Measurements from ENCODE around the gene DRC7.
"Not testable (repeated sequence)": the region's sequence is repeated elsewhere in the genome, so short reads cannot be mapped to it uniquely, and the experiment has no call there.

DRC7 gene

DNA sequence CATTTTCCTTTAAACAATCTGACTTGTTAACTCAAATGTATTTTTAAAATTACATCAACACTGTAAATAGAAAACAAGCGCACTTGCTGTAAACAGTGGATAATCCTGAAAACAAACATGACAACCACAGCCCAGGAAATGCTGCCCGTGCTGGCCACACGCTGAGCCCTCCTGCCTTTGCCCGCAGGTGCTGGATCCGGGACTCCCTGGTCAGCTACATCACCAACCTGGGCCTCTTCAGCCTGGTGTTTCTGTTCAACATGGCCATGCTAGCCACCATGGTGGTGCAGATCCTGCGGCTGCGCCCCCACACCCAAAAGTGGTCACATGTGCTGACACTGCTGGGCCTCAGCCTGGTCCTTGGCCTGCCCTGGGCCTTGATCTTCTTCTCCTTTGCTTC is 33.1 kb upstream of the DRC7 start:
- DNase-seq = no peak

GRCh38 chr16:57661936-57662906 is 32.4 kb upstream of the DRC7 start:
- no peak for DNase-seq

DNA sequence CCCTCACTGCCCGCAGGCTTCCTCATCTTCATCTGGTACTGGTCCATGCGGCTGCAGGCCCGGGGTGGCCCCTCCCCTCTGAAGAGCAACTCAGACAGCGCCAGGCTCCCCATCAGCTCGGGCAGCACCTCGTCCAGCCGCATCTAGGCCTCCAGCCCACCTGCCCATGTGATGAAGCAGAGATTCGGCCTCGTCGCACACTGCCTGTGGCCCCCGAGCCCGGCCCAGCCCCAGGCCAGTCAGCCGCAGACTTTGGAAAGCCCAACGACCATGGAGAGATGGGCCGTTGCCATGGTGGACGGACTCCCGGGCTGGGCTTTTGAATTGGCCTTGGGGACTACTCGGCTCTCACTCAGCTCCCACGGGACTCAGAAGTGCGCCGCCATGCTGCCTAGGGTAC is 31.2 kb upstream of the DRC7 start:
- no peak for DNase-seq

GRCh38 chr16:57663917-57664661 is 30.5 kb upstream of the DRC7 start:
- no peak for DNase-seq

- no peak for DNase-seq
These were observed 30.0 kb upstream of the DRC7 start for GRCh38 chr16:57664662-57665025.

GRCh38 chr16:57665541-57665940 is 29.1 kb upstream of the DRC7 start:
- DNase-seq = no peak

DNA sequence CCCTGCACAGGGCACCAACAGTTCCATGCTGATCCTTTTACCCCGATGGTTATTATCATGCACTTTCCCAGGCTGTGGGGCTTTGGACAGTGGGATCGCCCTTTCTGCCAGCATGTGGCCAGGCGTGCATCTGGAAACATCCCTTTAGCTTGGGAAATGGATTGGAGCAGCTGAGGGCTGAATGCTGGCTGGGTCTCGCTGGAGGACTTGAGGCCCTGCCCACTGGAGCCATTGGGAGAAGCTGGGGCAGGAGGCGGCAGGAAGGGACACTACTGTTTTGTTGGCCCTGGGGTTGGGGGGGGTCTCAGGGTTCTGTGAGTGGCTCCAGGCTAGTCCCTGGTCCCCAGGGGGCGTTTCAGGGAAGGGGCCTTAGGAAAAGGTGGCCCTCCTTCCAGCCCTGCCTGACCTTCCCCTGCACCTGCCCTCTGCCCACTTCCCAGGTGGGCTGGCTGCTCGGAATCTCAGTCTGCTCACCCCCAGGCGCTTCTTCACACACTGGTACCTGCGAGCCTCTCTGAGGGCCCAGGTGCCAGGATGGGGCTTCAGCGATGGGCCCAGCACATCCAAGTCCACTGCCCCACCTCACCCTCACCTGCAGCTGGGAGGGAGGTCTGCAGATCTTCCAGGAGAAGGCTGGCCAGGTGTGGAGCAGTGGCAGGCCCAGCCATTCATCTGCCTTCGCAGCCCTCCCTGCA is 28.1 kb upstream of the DRC7 start:
- no peak for DNase-seq

GRCh38 chr16:57667048-57667525 is 27.5 kb upstream of the DRC7 start:
- no peak for DNase-seq

GRCh38 chr16:57667526-57668262 is 26.9 kb upstream of the DRC7 start:
- DNase-seq = no peak

- DNase-seq = no peak
These were observed 26.4 kb upstream of the DRC7 start, which contains the start of gene ADGRG3 for GRCh38 chr16:57668263-57668571. ADGRG3 (plus strand) TSS chr16:57668306; CDS start chr16:57668348, 42 bp downstream.

GRCh38 chr16:57668630-57669475 is 25.8 kb upstream of the DRC7 start:
- DNase-seq = no peak

DNA sequence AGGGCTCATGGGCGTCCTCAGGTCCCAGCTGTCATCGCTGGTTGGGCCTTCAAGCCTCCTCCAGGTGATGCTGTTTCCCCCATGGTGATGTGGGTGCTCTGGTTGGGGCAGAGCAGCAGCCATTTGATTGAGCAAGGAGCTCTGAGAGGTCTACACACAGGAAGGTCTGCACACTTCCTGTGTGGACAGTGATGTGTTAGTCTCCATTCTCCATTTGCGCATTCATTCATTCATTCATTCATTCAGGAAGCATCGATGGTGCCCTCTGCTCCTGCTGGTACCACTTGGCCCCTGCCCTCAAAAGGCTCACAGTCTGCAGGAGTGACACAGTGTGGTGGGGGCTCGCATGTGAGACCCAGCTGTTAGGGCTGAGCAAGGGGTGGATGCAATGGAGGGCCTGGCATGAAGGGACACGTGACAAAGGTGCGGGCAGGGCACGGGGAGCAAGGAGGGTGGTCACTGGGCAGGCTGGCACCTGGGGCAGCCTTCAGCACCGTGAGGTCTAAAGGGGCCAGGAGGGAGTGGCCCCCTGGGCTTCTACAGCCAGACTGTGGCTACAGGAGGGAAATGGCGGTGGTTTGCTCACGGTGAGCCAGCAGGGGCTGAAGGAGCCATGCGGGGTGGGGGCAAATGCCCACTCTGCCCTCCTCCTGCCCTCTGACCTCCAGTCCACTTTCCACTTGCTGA is 25.0 kb upstream of the DRC7 start:
- no peak for DNase-seq

- no peak for DNase-seq
These were observed 24.4 kb upstream of the DRC7 start for GRCh38 chr16:57670196-57670595.

- DNase-seq = not testable (repeated sequence)
These were observed 23.2 kb upstream of the DRC7 start for GRCh38 chr16:57671451-57671850.

- no peak for DNase-seq
These were observed 22.2 kb upstream of the DRC7 start for GRCh38 chr16:57672416-57672815.

GRCh38 chr16:57672824-57673223 is 21.8 kb upstream of the DRC7 start:
- DNase-seq = no peak

- DNase-seq = no peak
These were observed 18.7 kb upstream of the DRC7 start for GRCh38 chr16:57675741-57676551.

DNA sequence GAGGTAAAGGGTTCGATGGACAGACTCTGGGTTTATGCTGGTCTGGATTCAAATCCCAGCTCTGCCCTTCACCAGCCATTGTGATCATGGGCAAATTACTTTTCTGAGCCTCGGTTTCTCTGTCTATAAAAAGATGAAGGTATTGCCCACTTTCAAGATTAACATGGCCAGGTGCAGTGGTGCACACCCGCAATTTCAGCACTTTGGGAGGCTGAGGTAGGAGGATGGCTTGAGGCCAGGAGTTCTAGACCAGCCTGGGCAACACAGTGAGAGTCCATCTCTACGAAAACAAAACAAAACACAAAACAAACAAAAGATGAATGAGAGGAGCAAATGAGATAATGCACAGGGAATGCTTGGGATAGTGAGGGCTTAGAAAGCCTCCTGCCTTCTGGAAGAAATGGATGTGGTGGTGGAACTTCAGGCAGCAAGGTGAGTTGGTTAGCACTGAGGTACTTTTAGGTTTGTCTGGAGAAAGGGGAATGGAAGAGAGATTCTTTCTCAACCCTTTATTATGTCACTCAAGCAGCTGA is 18.0 kb upstream of the DRC7 start:
- no peak for DNase-seq

DNA sequence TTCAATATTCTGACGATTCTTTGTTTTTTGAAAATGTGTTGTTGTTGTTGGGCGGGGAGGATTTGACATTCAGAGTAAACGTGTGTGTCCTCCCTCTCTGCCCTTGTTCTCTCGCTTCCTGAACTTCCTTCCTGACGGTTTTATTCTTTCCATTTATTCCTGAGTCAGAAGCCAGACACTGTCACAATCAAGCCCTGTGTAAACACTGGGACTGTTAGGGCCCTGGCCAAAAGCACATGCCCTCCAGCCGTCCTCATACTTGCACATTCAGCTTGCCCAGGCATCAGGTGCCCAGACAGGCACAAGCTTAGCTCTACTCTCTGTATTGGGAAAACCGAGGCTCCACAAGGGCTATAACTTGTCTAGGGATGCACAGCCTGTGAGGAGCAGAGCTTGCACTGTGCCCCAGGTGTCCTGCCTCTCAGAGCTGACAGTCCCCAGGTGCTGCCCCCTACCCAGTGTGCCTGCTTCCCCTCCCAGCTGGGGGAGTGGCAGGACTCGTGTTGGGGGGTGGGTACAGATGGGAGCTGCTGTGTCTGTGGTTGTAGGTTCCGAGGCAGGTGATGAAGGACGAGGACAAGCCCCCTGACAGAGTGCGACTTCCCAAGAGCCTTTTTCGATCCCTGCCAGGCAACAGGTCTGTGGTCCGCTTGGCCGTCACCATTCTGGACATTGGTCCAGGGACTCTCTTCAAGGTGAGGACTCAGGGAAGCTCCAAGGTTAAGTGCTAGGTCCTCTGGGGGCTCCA is 16.8 kb upstream of the DRC7 start:
- DNase-seq = no peak
